RWPE2 (cell line): ENCODE data around the gene ATP8B3.
"Not testable (repeated sequence)": the region's sequence is repeated elsewhere in the genome, so short reads cannot be mapped to it uniquely, and the experiment has no call there.

Experiments
- ATAC-seq: fragments of 200-7000 bp; cut with Tn5 transposase; 3 replicates; pipeline ENCODE4 v1.9.1; 2021; ENCODE audit warnings: low read depth
- DNase-seq: peaks from one replicate; pipeline ENCODE4 v3.0.0-alpha.2; 2020; ENCODE audit warnings: low spot score
- H3K27ac ChIP-seq: fragments of 450-650 bp; 2 replicates; pipeline ENCODE4 v1.5.1; 2017; ENCODE audit warnings: mild to moderate bottlenecking; ENCODE audit not compliant: poor library complexity, severe bottlenecking
- H3K27me3 ChIP-seq: fragments of 250-450 bp; sonication (Bioruptor Pico); 2 replicates; pipeline ENCODE4 v1.5.1; 2021; ENCODE audit warnings: mild to moderate bottlenecking, moderate library complexity; ENCODE audit not compliant: insufficient read depth, poor library complexity, severe bottlenecking
- H3K36me3 ChIP-seq: fragments of 250-450 bp; sonication (Bioruptor Pico); 2 replicates; pipeline ENCODE4 v1.5.1; 2020; ENCODE audit warnings: low read depth, mild to moderate bottlenecking, moderate library complexity
- H3K4me1 ChIP-seq: fragments of 250-450 bp; sonication (Bioruptor Pico); 2 replicates; pipeline ENCODE4 v1.5.1; 2021; ENCODE audit warnings: mild to moderate bottlenecking, moderate library complexity; ENCODE audit not compliant: insufficient read depth, poor library complexity, severe bottlenecking
- H3K4me3 ChIP-seq: fragments of 250-450 bp; sonication (Bioruptor Pico); 2 replicates; pipeline ENCODE4 v1.5.1; 2021; ENCODE audit warnings: mild to moderate bottlenecking, moderate library complexity; ENCODE audit not compliant: severe bottlenecking
- H3K9me3 ChIP-seq: fragments of 250-450 bp; sonication (Bioruptor Pico); 2 replicates; pipeline ENCODE4 v1.5.1; 2021; ENCODE audit warnings: mild to moderate bottlenecking, moderate library complexity; ENCODE audit not compliant: severe bottlenecking
- CTCF ChIP-seq: fragments of 450-650 bp; IDR thresholded peaks from one replicate; pipeline ENCODE4 v1.5.1; 2017; ENCODE audit warnings: mild to moderate bottlenecking, moderate library complexity; ENCODE audit not compliant: poor library complexity, severe bottlenecking

ATP8B3 gene

GRCh38 chr19:1805401-1806183, 6.5 kb downstream of the ATP8B3 start:
- ATAC-seq (no peak), DNase-seq (no peak)
- no peaks in the 10 kb centered on the region for H3K36me3 ChIP-seq

DNA sequence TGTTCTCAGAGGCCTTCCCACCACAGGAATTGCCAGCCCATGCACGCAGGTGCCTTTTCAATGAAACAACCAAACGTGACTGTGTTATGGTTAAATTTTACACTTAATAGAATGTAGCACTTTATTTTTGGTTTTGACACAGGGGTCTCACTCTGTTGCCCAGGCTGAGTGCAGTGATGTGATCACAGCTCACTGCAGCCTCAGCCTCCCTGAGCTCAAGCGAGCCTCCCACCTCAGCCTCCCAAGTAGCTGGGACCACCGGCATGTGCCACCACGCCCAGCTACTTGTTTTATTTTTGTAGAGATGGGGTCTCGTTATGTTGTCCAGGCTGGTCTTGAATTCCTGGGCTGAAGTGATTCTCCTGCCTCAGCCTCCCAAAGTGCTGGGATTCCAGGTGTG, 7.2 kb downstream of the ATP8B3 start:
- no peak overlapping the region for H3K27ac ChIP-seq
- no peaks in the 10 kb centered on the region for H3K4me1 ChIP-seq
- no peaks in the 10 kb centered on the region for H3K27me3 ChIP-seq
- no peak for DNase-seq
- no peaks in the 10 kb centered on the region for H3K9me3 ChIP-seq
- H3K36me3 ChIP-seq, result no peaks in the 10 kb centered on the region
- no peak for ATAC-seq
- no peak for TF ChIP-seq CTCF
- H3K4me3 ChIP-seq, result no peak overlapping the region

More at GRCh38 chr19:1805401-1806183, 6.5 kb downstream of the ATP8B3 start:
- H3K27ac ChIP-seq, result no peak overlapping the region
- H3K9me3 ChIP-seq, result no peaks in the 10 kb centered on the region
- no peaks in the 10 kb centered on the region for H3K4me1 ChIP-seq
- H3K4me3 ChIP-seq, result no peak overlapping the region
- H3K27me3 ChIP-seq, result no peaks in the 10 kb centered on the region
- TF ChIP-seq CTCF, result no peak

GRCh38 chr19:1799695-1800342, 12.3 kb downstream of the ATP8B3 start:
- peak; percentile 40 for DNase-seq
- ATAC-seq, result no peak
- Histone ChIP-seq H3K27me3 (peaks cover 12% of the 10 kb centered on the region), H3K4me1 (no peaks in the 10 kb centered on the region), H3K4me3 (no peak overlapping the region), H3K36me3 (no peaks in the 10 kb centered on the region), H3K9me3 (no peaks in the 10 kb centered on the region), H3K27ac (no peak overlapping the region)
- TF ChIP-seq CTCF, result no peak

DNA sequence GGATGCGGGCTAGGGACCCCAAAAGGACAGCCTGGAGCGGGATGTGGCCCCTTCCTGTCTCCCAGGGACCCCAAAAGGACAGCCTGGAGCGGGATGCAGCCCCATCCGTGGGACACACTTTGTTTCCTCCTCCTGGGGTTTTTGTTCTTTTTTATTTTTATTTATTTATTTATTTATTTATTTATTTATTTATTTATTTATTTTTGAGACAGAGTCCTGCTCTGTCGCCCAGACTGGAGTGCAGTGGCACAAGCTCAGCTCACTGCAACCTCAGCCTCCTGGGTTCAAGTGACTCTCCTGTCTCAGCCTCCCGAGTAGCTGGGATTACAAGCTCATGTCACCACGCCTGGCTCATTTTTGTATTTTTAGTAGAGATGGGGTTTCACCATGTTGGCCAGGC, 14.8 kb downstream of the ATP8B3 start:
- ATAC-seq, result not testable (repeated sequence)

GRCh38 chr19:1796395-1797142, 15.5 kb downstream of the ATP8B3 start:
- H3K4me1 ChIP-seq, result no peaks in the 10 kb centered on the region
- no peak overlapping the region for H3K27ac ChIP-seq
- H3K36me3 ChIP-seq, result no peaks in the 10 kb centered on the region
- no peak for ATAC-seq
- H3K4me3 ChIP-seq, result no peak overlapping the region
- no peak for TF ChIP-seq CTCF
- no peaks in the 10 kb centered on the region for H3K9me3 ChIP-seq
- H3K27me3 ChIP-seq, result peaks cover 12% of the 10 kb centered on the region
- DNase-seq, result no peak

More for the DNA sequence above, 14.8 kb downstream of the ATP8B3 start:
- H3K27me3 ChIP-seq, result peaks cover 12% of the 10 kb centered on the region
- not testable (repeated sequence) for H3K36me3 ChIP-seq, H3K4me1 ChIP-seq, H3K27ac ChIP-seq, DNase-seq, H3K9me3 ChIP-seq, H3K4me3 ChIP-seq
